ENCODE results near the gene TCERG1. TPM values are rescaled to one million over a fixed set of nuclear protein-coding genes. Genes with fewer than 3 reads are reported as not detected.

Gene TCERG1
- total RNA-seq, 4 donors from 2014 or later, result 63.0 to 232 (median 104) TPM

- Histone ChIP-seq H3K27ac (no peak overlapping the region), H3K4me1 (peaks cover 0 to 9% (median 0%) of the 10 kb centered on the region in 4 donors)
- TF ChIP-seq, protein P1, sequence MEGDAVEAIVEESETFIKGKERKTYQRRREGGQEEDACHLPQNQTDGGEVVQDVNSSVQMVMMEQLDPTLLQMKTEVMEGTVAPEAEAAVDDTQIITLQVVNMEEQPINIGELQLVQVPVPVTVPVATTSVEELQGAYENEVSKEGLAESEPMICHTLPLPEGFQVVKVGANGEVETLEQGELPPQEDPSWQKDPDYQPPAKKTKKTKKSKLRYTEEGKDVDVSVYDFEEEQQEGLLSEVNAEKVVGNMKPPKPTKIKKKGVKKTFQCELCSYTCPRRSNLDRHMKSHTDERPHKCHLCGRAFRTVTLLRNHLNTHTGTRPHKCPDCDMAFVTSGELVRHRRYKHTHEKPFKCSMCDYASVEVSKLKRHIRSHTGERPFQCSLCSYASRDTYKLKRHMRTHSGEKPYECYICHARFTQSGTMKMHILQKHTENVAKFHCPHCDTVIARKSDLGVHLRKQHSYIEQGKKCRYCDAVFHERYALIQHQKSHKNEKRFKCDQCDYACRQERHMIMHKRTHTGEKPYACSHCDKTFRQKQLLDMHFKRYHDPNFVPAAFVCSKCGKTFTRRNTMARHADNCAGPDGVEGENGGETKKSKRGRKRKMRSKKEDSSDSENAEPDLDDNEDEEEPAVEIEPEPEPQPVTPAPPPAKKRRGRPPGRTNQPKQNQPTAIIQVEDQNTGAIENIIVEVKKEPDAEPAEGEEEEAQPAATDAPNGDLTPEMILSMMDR (IDR thresholded peaks at IDR 0.05), result no peak
- TF ChIP-seq POLR2A (IDR thresholded peaks at IDR 0.05), result no peak
Measured at GRCh38 chr5:146426305-146426704, 20.8 kb upstream of the TCERG1 start.

DNA sequence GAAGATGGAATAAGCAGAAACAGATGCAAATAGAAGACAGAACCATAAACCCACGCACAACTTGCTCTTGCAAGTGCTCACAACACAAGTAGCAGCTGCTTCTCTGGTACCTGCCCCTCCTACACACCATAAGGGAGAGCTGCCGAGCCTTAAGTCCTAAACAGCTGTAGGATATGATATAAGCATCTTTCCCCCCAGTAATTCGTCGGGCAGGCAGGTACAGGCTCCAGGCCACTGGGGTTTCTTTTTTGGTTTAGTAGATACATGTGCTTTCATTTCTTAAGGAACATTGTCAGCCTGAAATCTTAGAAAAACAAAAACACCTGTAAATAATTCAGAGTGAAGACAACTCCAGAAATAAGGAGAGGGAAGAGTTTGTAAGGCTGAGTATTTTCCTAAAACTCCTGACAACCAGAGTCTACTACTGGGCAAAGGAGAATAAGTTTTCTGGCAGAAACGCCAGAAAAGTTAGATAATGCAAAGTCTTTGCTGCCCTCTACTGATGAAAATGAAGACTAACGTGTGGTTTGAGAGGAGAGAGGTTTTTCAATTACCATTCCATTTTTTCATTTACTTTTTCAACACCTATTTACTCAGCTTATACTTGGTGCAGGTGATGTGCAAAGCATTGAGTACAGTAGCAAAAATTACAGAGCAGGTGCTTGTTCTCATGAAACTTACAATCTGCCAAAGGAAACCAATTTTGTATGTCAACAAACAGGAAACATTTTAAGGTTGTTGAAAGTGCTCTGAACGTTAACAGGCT is 20.1 kb upstream of the TCERG1 start:
- Histone ChIP-seq H3K9me3 (no peaks in the 10 kb centered on the region), H3K36me3 (no peaks in the 10 kb centered on the region), H3K27me3 (no peaks in the 10 kb centered on the region), H3K27ac (no peak overlapping the region), H3K4me1 (peaks cover 0 to 9% (median 0%) of the 10 kb centered on the region in 4 donors), H3K4me3 (no peak overlapping the region)
- TF ChIP-seq, protein P1 (IDR thresholded peaks at IDR 0.05), result peak in 5 of 6 experiments; percentile 56 to 73 (median 67)
- TF ChIP-seq POLR2A (IDR thresholded peaks at IDR 0.05), result no peak
- no peak for DNase-seq

More at GRCh38 chr5:146426305-146426704, 20.8 kb upstream of the TCERG1 start:
- Histone ChIP-seq H3K36me3 (no peaks in the 10 kb centered on the region), H3K9me3 (no peaks in the 10 kb centered on the region), H3K27me3 (no peaks in the 10 kb centered on the region), H3K4me3 (no peak overlapping the region)
- DNase-seq, result no peak

DNA sequence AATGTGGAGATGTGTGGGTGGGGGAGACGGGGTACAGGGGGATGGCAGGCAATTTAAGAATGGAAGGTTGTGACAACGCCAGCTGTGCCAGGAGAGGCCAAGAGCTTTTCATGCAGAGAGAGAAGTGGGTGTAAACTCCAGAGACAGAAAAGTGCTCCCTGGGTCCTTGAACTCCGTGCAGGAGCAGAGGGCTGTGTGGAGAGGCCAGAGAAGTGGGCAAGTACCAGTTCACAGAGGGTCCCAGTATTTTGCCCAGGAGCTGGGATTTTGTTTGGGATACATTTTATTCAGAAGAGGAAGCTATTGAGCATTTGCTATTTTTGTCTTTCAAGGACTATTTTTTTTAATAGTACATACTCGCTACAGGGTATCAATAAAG is 19.5 kb upstream of the TCERG1 start:
- H3K27ac ChIP-seq, result no peak overlapping the region
- no peak overlapping the region for H3K4me3 ChIP-seq
- H3K4me1 ChIP-seq, result peaks cover 0 to 9% (median 0%) of the 10 kb centered on the region in 4 donors
- H3K36me3 ChIP-seq, result no peaks in the 10 kb centered on the region
- H3K27me3 ChIP-seq, result no peaks in the 10 kb centered on the region
- H3K9me3 ChIP-seq, result no peaks in the 10 kb centered on the region
- TF ChIP-seq POLR2A (IDR thresholded peaks at IDR 0.05), result no peak
- TF ChIP-seq, protein P1 (IDR thresholded peaks at IDR 0.05), result no peak
- no peak for DNase-seq

DNA sequence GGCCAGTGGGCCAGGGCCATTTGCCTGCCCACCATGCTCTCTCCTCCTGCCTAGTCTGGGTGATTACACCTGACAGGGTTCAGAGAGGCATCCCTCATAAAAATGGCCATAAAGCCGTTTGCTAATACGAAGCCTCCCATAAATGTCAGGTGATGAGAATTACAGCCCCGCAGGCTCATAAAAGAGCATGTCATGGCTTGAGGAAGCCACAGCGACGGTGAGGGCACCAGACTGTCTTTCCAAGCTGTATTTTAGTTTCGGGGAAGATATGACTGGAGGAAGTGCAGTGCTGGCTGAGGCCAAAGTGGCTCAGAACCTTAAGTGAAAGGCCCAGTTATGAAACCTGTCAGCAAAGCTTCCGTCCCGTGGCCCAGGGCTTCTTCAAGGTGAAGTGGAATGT is 18.5 kb upstream of the TCERG1 start:
- TF ChIP-seq POLR2A (IDR thresholded peaks at IDR 0.05), result no peak
- TF ChIP-seq, protein P1 (IDR thresholded peaks at IDR 0.05), result no peak
- H3K9me3 ChIP-seq, result no peaks in the 10 kb centered on the region
- peak overlapping the region in 1 of 4 donors; percentile 3 for H3K4me3 ChIP-seq
- DNase-seq, result peak in 2 of 3 donors; percentile 65 to 72
- peak overlapping the region in 2 of 4 donors; percentile 36 to 65 for H3K27ac ChIP-seq
- H3K27me3 ChIP-seq, result no peaks in the 10 kb centered on the region
- H3K4me1 ChIP-seq, result peaks cover 0 to 9% (median 0%) of the 10 kb centered on the region in 4 donors
- H3K36me3 ChIP-seq, result no peaks in the 10 kb centered on the region

DNA sequence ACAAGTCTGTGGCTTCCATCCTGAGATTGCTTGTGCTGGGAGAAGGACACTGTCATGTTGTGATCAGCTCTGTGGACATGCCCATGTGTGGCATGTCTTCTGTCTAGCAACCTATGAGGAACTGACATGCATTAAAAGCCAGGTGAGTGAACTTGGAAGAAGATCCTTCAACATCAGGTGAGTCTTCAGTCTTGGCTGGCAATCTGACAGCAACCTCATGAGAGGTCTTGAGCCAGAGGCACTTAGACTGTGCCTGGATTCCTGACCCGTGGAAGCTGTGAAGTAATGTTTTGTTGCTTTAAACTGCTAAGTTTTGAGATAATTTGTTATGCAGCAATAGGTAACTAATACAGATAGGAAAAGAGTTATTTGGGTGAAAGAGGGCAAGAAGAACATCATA is 6.8 kb upstream of the TCERG1 start:
- H3K27ac ChIP-seq, result no peak overlapping the region
- no peaks in the 10 kb centered on the region for H3K9me3 ChIP-seq
- no peak for TF ChIP-seq POLR2A (IDR thresholded peaks at IDR 0.05)
- TF ChIP-seq, protein P1 (IDR thresholded peaks at IDR 0.05), result no peak
- no peaks in the 10 kb centered on the region for H3K27me3 ChIP-seq
- H3K4me1 ChIP-seq, result no peaks in the 10 kb centered on the region
- no peak overlapping the region for H3K4me3 ChIP-seq
- no peaks in the 10 kb centered on the region for H3K36me3 ChIP-seq
- DNase-seq, result no peak

All from Peyer's patch (tissue), 4 donors.